GM19035 (cell line): ENCODE results near the gene DENND4B.

Experiments used
- ATAC-seq: cut with Tn5 transposase; IDR thresholded peaks from one replicate; pipeline ENCODE4 v1.9.1; 2021; ENCODE audit not compliant: unreplicated experiment

DENND4B gene

GRCh38 chr1:153888533-153888932, 58.0 kb downstream of the DENND4B start:
- ATAC-seq = no peak

- no peak for ATAC-seq
Observed at GRCh38 chr1:153886127-153886526, 60.4 kb downstream of the DENND4B start.

- no peak for ATAC-seq
Observed at GRCh38 chr1:153883223-153883622, 63.3 kb downstream of the DENND4B start.

GRCh38 chr1:153882296-153882912, 64.1 kb downstream of the DENND4B start:
- ATAC-seq = no peak

- ATAC-seq = no peak
Observed at GRCh38 chr1:153881751-153882150, 64.8 kb downstream of the DENND4B start.

- ATAC-seq = no peak
Observed at GRCh38 chr1:153880962-153881361, 65.6 kb downstream of the DENND4B start.

GRCh38 chr1:153880024-153880423, 66.5 kb downstream of the DENND4B start:
- ATAC-seq = no peak
